Measurements from ENCODE around the gene TPCN1.

DNA sequence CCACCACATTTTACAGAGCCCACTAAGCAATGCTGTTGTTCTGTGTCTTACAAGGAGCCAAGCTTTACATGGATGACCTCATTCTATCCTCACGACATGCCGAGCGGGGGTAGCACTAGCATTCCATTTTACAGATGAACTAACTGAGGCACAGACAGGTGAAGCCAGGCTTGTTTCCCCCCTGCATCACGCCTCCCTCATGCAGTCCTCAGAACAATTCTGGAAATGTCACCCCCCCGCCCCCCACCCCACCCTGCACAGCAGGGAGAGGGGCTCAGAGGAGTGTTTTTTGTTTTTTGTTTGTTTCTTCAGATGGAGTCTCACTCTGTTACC lies 112.1 kb downstream of the TPCN1 start:
- TF ChIP-seq CTCF (IDR thresholded peaks at IDR 0.05): no peak
- no peak for TF ChIP-seq POLR2A (IDR thresholded peaks at IDR 0.05)
